ENCODE data around the gene ABCB8. TPM values are rescaled to one million over a fixed set of nuclear protein-coding genes. Genes with fewer than 3 reads are reported as not detected.

Gene ABCB8
- total RNA-seq, 2 experiments from 2014 or later = 57.0 to 62.2 TPM

GRCh38 chr7:151014950-151015349 is 13.3 kb upstream of the ABCB8 start:
- H3K27ac Mint-ChIP-seq = peak overlapping the region; percentile 97
- POLR2A ChIA-PET = interaction anchor here (0.8 to 8.5 kb wide), 9 partner anchors 10 to 45 kb away, joined by 3 to 77 read pairs (median 11); partner anchors contain the start of genes ABCB8, CDK5, NOS3 and SLC4A2
- H3K36me3 Mint-ChIP-seq (ENCODE audit: low read depth) = peaks cover 8% of the 10 kb centered on the region

GRCh38 chr7:151015967-151016366 is 12.3 kb upstream of the ABCB8 start:
- peaks cover 80% of the 10 kb centered on the region for H3K4me1 Mint-ChIP-seq (ENCODE audit: low read depth)
- peak overlapping the region; percentile 64 for H3K4me3 Mint-ChIP-seq
- H3K4me1 ChIP-seq (ENCODE audit: insufficient read depth, low read length) = peaks cover 86% of the 10 kb centered on the region
- H3K27me3 Mint-ChIP-seq = peaks cover 9% of the 10 kb centered on the region
- CTCF ChIA-PET = interaction anchor here (1.2 to 4.6 kb wide), 2 partner anchors 12 to 53 kb away, joined by 5 to 39 read pairs; partner anchors contain the start of gene ABCB8
- no peak overlapping the region for H3K4me3 ChIP-seq (ENCODE audit: low read length)
- peak overlapping the region; percentile 97 to 99 for H3K27ac ChIP-seq (ENCODE audit: low read depth in 1 of 2, low read length in 2 of 2)
- peaks cover 0 to 6% of the 10 kb centered on the region in 2 experiments for H3K9me3 ChIP-seq (ENCODE audit: control insufficient read depth in 1 of 2, insufficient read depth in 1 of 2, low read length in 2 of 2)
- POLR2A ChIA-PET = interaction anchor here (1.4 kb wide), 1 partner anchor 42 kb away, joined by 4 read pairs; no protein-coding TSS in a partner anchor
- DNase-seq (no peak), ATAC-seq (ENCODE audit: poor library complexity) (no peak)
- intact Hi-C loops (cut with DNase I, micrococcal nuclease) = loop anchor here (1.0 to 10.0 kb wide), 5 partner anchors 13 to 919 kb away; partner anchors contain the start of genes CDK5 (in 2 of the 2), SLC4A2 (in 2 of the 2) and ABCB8 (in 1 of the 2)
- H3K27me3 ChIP-seq (ENCODE audit: control insufficient read depth in 1 of 2, insufficient read depth in 2 of 2, low read length in 2 of 2) = peaks cover 4 to 7% of the 10 kb centered on the region in 2 experiments
- peak overlapping the region; percentile 83 for H3K27ac Mint-ChIP-seq
- no peaks in the 10 kb centered on the region for H3K36me3 ChIP-seq (ENCODE audit: insufficient read depth, low read length)
- H3K9me3 Mint-ChIP-seq = no peaks in the 10 kb centered on the region
- H3K36me3 Mint-ChIP-seq (ENCODE audit: low read depth) = peaks cover 8% of the 10 kb centered on the region
- no peak for TF ChIP-seq CTCF (IDR thresholded peaks at IDR 0.05)

More at GRCh38 chr7:151014950-151015349, 13.3 kb upstream of the ABCB8 start:
- Histone ChIP-seq H3K36me3 (ENCODE audit: insufficient read depth, low read length) (no peaks in the 10 kb centered on the region), H3K27ac (ENCODE audit: low read depth in 1 of 2, low read length in 2 of 2) (peak overlapping the region; percentile 97 to 99), H3K4me3 (ENCODE audit: low read length) (peak overlapping the region; percentile 72), H3K9me3 (ENCODE audit: control insufficient read depth in 1 of 2, insufficient read depth in 1 of 2, low read length in 2 of 2) (peaks cover 0 to 6% of the 10 kb centered on the region in 2 experiments), H3K4me1 (ENCODE audit: insufficient read depth, low read length) (peaks cover 96% of the 10 kb centered on the region), H3K27me3 (ENCODE audit: control insufficient read depth in 1 of 2, insufficient read depth in 2 of 2, low read length in 2 of 2) (no peaks in the 10 kb centered on the region)
- CTCF ChIA-PET = interaction anchor here (0.6 to 1.4 kb wide), 5 partner anchors 21 to 76 kb away, joined by 3 read pairs; no protein-coding TSS in a partner anchor
- peak overlapping the region; percentile 85 for H3K4me3 Mint-ChIP-seq
- intact Hi-C loops (cut with DNase I, micrococcal nuclease) = loop anchor here (1.0 to 10.0 kb wide), 6 partner anchors 13 to 920 kb away; partner anchors contain the start of genes ABCB8 (in 2 of the 2), CDK5 (in 2 of the 2), SLC4A2 (in 2 of the 2) and KCNH2 (in 1 of the 2)
- H3K4me1 Mint-ChIP-seq (ENCODE audit: low read depth) = peaks cover 90% of the 10 kb centered on the region
- TF ChIP-seq CTCF (IDR thresholded peaks at IDR 0.05) = no peak
- no peaks in the 10 kb centered on the region for H3K27me3 Mint-ChIP-seq
- DNase-seq (peak in 10 of 14 experiments; percentile 28 to 71 (median 50)), ATAC-seq (ENCODE audit: poor library complexity) (no peak)
- H3K9me3 Mint-ChIP-seq = no peaks in the 10 kb centered on the region

- ATAC-seq (ENCODE audit: poor library complexity) = no peak
- H3K4me1 ChIP-seq (ENCODE audit: insufficient read depth, low read length) = peaks cover 80% of the 10 kb centered on the region
- no peak overlapping the region for H3K27ac ChIP-seq (ENCODE audit: low read depth in 1 of 2, low read length in 2 of 2)
- Mint-ChIP-seq H3K9me3 (no peaks in the 10 kb centered on the region), H3K4me1 (ENCODE audit: low read depth) (peaks cover 76% of the 10 kb centered on the region), H3K4me3 (peak overlapping the region; percentile 64), H3K27me3 (peaks cover 10% of the 10 kb centered on the region), H3K27ac (peak overlapping the region; percentile 83), H3K36me3 (ENCODE audit: low read depth) (peaks cover 8% of the 10 kb centered on the region)
- peaks cover 4 to 7% of the 10 kb centered on the region in 2 experiments for H3K27me3 ChIP-seq (ENCODE audit: control insufficient read depth in 1 of 2, insufficient read depth in 2 of 2, low read length in 2 of 2)
- ChIA-PET POLR2A (interaction anchor here (1.1 to 4.7 kb wide), 3 partner anchors 7 to 42 kb away, joined by 3 to 50 read pairs (median 4); no protein-coding TSS in a partner anchor), CTCF (interaction anchor here (1.2 to 4.6 kb wide), 3 partner anchors 9 to 54 kb away, joined by 4 to 39 read pairs (median 5); partner anchors contain the start of gene ABCB8)
- H3K36me3 ChIP-seq (ENCODE audit: insufficient read depth, low read length) = no peaks in the 10 kb centered on the region
- intact Hi-C loops (cut with DNase I, micrococcal nuclease) = loop anchor here (1.0 to 10.0 kb wide), 4 partner anchors 30 to 918 kb away; partner anchors contain the start of genes CDK5 (in 2 of the 2) and SLC4A2 (in 2 of the 2)
- no peak for DNase-seq
- H3K9me3 ChIP-seq (ENCODE audit: control insufficient read depth in 1 of 2, insufficient read depth in 1 of 2, low read length in 2 of 2) = peaks cover 0 to 6% of the 10 kb centered on the region in 2 experiments
- no peak overlapping the region for H3K4me3 ChIP-seq (ENCODE audit: low read length)
- TF ChIP-seq CTCF (IDR thresholded peaks at IDR 0.05) = no peak
Observed at GRCh38 chr7:151016505-151016904, 11.7 kb upstream of the ABCB8 start.
